Measurements from ENCODE around the gene IL1RL2.

Gene IL1RL2

DNA sequence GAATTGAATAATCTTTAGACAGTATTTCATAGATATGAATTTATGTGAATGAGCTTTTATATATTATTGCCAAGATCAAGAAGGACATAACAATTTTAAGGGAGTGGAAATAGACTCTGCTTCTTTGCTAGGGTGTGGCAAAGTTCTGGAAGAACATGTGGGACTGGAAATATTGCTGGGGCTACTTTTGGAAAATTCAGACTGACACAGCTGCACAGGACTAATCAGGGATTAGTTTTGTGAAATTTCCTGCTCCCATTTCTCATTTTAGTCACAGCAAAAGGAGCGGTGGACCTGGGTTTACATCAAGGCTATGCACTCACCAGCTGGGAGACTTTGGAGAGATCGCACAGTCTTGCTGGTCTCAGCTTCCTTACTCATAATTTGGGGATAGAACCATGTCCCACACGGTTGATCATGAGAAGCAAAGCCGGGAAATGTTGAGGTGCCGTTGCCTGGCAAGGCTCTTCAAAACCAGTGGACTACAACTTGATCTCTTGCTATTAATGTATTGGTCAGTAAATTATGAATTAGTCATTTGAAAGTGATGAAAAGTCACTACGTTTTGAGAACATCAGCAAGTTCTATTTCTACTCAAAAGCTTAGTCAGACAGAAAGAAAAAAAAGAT, 42.4 kb downstream of the IL1RL2 start:
- H3K27ac ChIP-seq (ENCODE audit: low read depth, low read length, poor library complexity, severe bottlenecking) = no peak overlapping the region
- H3K9me3 ChIP-seq (ENCODE audit: low read length) = no peaks in the 10 kb centered on the region
- TF ChIP-seq, protein P1, sequence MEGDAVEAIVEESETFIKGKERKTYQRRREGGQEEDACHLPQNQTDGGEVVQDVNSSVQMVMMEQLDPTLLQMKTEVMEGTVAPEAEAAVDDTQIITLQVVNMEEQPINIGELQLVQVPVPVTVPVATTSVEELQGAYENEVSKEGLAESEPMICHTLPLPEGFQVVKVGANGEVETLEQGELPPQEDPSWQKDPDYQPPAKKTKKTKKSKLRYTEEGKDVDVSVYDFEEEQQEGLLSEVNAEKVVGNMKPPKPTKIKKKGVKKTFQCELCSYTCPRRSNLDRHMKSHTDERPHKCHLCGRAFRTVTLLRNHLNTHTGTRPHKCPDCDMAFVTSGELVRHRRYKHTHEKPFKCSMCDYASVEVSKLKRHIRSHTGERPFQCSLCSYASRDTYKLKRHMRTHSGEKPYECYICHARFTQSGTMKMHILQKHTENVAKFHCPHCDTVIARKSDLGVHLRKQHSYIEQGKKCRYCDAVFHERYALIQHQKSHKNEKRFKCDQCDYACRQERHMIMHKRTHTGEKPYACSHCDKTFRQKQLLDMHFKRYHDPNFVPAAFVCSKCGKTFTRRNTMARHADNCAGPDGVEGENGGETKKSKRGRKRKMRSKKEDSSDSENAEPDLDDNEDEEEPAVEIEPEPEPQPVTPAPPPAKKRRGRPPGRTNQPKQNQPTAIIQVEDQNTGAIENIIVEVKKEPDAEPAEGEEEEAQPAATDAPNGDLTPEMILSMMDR (IDR thresholded peaks at IDR 0.05; ENCODE audit: low read length) = no peak
- TF ChIP-seq EZH2 (IDR thresholded peaks at IDR 0.05; ENCODE audit: borderline replicate concordance, low read length) = no peak
- H3F3A ChIP-seq (ENCODE audit: insufficient read depth, low read length) = no peaks in the 10 kb centered on the region
- H2AFZ ChIP-seq (ENCODE audit: low read length) = no peak overlapping the region
- no peaks in the 10 kb centered on the region for H3K79me2 ChIP-seq (ENCODE audit: insufficient read depth, low read length)
- H3K9me2 ChIP-seq (ENCODE audit: low read depth, low read length) = no peaks in the 10 kb centered on the region
- H3K4me1 ChIP-seq (ENCODE audit: insufficient read depth, low read length, severe bottlenecking) = no peaks in the 10 kb centered on the region
- no peak overlapping the region for H3K4me2 ChIP-seq (ENCODE audit: low read length)
- no peaks in the 10 kb centered on the region for H3K27me3 ChIP-seq (ENCODE audit: insufficient read depth, low read length)
- no peaks in the 10 kb centered on the region for H3K36me3 ChIP-seq (ENCODE audit: insufficient read depth, low read length)
- H3K9ac ChIP-seq (ENCODE audit: low read length) = no peak overlapping the region
- H3K4me3 ChIP-seq (ENCODE audit: low read depth, low read length, poor library complexity, severe bottlenecking) = no peak overlapping the region
- H4K20me1 ChIP-seq (ENCODE audit: insufficient read depth, low read length) = no peaks in the 10 kb centered on the region

DNA sequence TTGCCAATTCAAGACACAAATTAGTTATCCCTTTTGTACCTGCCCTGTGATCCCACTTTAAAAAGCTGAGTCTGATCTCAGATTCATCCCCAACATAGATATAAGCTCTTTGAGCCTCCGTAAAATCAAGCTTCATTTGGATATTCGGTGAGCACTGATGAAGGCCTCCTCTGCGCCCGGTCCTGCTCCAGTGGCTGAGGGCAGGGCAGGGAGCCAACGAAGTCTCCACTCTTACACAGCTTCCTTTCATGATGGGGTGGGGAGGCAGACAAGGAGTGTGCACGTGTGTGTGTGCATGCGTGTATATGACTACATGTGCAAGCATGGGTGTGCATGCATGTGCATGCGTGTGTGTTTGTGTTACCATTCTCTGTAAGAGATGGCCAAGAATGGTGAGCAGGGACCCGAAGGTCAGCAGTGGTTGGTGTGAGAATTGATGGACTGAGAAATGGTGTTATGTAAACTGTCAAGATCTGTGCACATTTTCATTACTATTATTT, 43.6 kb downstream of the IL1RL2 start:
- no peaks in the 10 kb centered on the region for H3K27me3 ChIP-seq (ENCODE audit: insufficient read depth, low read length)
- H3K79me2 ChIP-seq (ENCODE audit: insufficient read depth, low read length) = no peaks in the 10 kb centered on the region
- H3K27ac ChIP-seq (ENCODE audit: low read depth, low read length, poor library complexity, severe bottlenecking) = no peak overlapping the region
- H3K9me3 ChIP-seq (ENCODE audit: low read length) = no peaks in the 10 kb centered on the region
- H2AFZ ChIP-seq (ENCODE audit: low read length) = no peak overlapping the region
- no peaks in the 10 kb centered on the region for H3K36me3 ChIP-seq (ENCODE audit: insufficient read depth, low read length)
- no peaks in the 10 kb centered on the region for H3K9me2 ChIP-seq (ENCODE audit: low read depth, low read length)
- TF ChIP-seq, protein P1 (IDR thresholded peaks at IDR 0.05; ENCODE audit: low read length) = no peak
- no peak for TF ChIP-seq EZH2 (IDR thresholded peaks at IDR 0.05; ENCODE audit: borderline replicate concordance, low read length)
- no peak overlapping the region for H3K9ac ChIP-seq (ENCODE audit: low read length)
- no peaks in the 10 kb centered on the region for H3F3A ChIP-seq (ENCODE audit: insufficient read depth, low read length)
- no peaks in the 10 kb centered on the region for H4K20me1 ChIP-seq (ENCODE audit: insufficient read depth, low read length)
- no peak overlapping the region for H3K4me3 ChIP-seq (ENCODE audit: low read depth, low read length, poor library complexity, severe bottlenecking)
- no peak overlapping the region for H3K4me2 ChIP-seq (ENCODE audit: low read length)
- no peaks in the 10 kb centered on the region for H3K4me1 ChIP-seq (ENCODE audit: insufficient read depth, low read length, severe bottlenecking)

DNA sequence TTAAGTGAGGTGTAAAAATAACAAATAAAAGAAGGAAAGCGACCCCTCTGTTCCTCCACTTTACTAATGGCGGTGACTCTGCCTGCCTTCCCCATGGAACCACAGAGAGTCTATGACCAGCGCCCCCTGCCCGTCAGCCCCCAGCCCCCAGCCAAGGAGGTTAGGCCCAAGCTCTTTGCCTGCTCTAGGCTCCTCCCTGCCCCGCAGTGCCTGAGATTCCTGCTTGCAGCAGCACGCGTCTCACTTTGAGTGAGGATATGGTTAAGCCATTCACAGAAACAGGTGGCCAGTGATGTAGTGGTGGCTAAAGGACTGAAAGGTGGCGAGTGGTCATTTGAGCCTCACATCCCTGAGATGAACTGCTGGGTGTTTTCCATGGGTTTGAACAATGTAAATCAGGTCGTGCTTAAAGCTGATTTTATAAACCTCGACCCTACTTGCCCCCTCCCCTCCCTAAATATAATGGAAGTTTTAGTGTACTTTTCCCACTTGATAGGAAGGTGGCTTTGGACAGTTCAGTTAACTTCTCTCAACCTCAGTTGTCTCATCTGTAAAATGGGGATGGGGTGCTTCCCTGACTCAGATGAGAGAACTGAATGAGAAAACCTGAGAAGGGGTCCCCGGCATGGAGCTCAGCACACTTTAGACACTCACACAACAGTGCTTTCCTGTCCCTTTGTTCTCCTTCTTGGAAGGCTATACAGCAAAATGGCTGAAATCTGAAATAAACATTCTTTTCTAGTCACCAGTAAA, 46.5 kb downstream of the IL1RL2 start:
- Histone ChIP-seq H3K9ac (ENCODE audit: low read length) (no peak overlapping the region), H3F3A (ENCODE audit: insufficient read depth, low read length) (no peaks in the 10 kb centered on the region), H3K4me3 (ENCODE audit: low read depth, low read length, poor library complexity, severe bottlenecking) (no peak overlapping the region), H3K36me3 (ENCODE audit: insufficient read depth, low read length) (no peaks in the 10 kb centered on the region), H3K4me1 (ENCODE audit: insufficient read depth, low read length, severe bottlenecking) (no peaks in the 10 kb centered on the region), H3K4me2 (ENCODE audit: low read length) (no peak overlapping the region), H3K27me3 (ENCODE audit: insufficient read depth, low read length) (no peaks in the 10 kb centered on the region), H3K79me2 (ENCODE audit: insufficient read depth, low read length) (no peaks in the 10 kb centered on the region), H3K9me2 (ENCODE audit: low read depth, low read length) (no peaks in the 10 kb centered on the region), H3K27ac (ENCODE audit: low read depth, low read length, poor library complexity, severe bottlenecking) (no peak overlapping the region), H4K20me1 (ENCODE audit: insufficient read depth, low read length) (no peaks in the 10 kb centered on the region), H3K9me3 (ENCODE audit: low read length) (no peaks in the 10 kb centered on the region), H2AFZ (ENCODE audit: low read length) (no peak overlapping the region)
- TF ChIP-seq EZH2 (IDR thresholded peaks at IDR 0.05; ENCODE audit: borderline replicate concordance, low read length) = no peak
- TF ChIP-seq, protein P1 (IDR thresholded peaks at IDR 0.05; ENCODE audit: low read length) = no peak

Data from OCI-LY1 (cell line).